Epithelial cell of esophagus (primary cell): ENCODE results near the gene ASPSCR1.

Experiments
- DNase-seq: peaks from one replicate; pipeline ENCODE4 v3.0.0; 2010; ENCODE audit warnings: low read depth
- H3K4me3 ChIP-seq: 2 replicates; pipeline ENCODE4 v1.5.1; 2011; ENCODE audit warnings: mild to moderate bottlenecking, low read length, control low read depth
- TF ChIP-seq, protein P1 (sequence below): IDR thresholded peaks from 2 replicates; pipeline ENCODE4 v1.5.1; 2011; ENCODE audit warnings: low read depth, mild to moderate bottlenecking, low read length, control low read depth, inconsistent platforms; ENCODE audit not compliant: insufficient read depth; ENCODE audit errors: missing control alignments

Gene ASPSCR1

GRCh38 chr17:82062984-82063368 is 85.5 kb downstream of the ASPSCR1 start:
- no peak for DNase-seq
- no peak overlapping the region for H3K4me3 ChIP-seq
- TF ChIP-seq, protein P1, sequence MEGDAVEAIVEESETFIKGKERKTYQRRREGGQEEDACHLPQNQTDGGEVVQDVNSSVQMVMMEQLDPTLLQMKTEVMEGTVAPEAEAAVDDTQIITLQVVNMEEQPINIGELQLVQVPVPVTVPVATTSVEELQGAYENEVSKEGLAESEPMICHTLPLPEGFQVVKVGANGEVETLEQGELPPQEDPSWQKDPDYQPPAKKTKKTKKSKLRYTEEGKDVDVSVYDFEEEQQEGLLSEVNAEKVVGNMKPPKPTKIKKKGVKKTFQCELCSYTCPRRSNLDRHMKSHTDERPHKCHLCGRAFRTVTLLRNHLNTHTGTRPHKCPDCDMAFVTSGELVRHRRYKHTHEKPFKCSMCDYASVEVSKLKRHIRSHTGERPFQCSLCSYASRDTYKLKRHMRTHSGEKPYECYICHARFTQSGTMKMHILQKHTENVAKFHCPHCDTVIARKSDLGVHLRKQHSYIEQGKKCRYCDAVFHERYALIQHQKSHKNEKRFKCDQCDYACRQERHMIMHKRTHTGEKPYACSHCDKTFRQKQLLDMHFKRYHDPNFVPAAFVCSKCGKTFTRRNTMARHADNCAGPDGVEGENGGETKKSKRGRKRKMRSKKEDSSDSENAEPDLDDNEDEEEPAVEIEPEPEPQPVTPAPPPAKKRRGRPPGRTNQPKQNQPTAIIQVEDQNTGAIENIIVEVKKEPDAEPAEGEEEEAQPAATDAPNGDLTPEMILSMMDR = no peak

DNA sequence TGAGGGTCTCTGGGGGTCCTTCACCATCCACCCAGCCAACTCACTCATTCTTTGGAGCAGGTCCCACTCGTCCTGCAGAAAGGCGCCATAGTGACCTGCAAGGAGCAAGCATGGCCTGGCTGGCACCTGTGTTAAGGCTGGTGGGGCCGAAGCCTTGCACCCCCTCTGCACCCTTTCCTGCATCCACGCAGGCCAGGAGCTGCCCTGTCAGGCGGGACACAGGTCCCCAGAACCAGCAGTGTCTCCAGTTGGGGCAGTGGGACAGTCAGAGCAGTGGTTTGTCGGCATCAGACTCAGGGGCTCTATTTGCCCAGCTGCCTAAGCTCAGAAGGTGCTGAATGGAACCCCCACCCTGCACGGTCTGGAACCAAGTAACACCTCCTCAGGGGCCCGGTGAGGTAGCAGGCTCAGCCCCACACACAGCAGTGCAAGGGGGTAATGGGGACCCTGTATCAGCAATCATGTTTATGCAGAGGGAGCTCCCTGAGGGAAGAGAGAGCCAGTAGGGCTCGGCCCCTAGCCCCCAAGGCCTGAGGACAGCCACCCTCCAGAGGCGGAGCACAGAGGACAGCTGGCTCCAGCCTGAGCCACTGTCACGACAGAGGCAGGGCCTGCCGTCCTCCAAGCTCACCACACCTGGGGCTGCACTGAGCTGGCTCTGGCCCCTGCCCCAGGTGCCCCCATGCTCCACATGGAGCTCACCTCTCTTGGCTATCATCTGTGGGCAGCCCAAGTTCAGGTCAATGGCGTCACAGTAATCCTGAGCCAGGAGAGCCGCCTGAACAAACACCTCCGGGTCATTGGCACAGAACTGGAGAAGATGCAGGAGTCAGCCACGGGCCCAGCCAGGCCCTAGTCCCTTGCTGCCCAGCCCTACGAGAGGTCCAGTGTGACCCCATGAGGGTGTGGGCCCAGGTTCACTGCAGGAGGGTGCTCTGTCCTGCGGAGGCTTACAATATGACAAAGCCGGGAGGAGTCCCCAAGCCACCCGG is 86.3 kb downstream of the ASPSCR1 start:
- DNase-seq = no peak
- TF ChIP-seq, protein P1 = no peak
- H3K4me3 ChIP-seq = peak overlapping the region; percentile 83

DNA sequence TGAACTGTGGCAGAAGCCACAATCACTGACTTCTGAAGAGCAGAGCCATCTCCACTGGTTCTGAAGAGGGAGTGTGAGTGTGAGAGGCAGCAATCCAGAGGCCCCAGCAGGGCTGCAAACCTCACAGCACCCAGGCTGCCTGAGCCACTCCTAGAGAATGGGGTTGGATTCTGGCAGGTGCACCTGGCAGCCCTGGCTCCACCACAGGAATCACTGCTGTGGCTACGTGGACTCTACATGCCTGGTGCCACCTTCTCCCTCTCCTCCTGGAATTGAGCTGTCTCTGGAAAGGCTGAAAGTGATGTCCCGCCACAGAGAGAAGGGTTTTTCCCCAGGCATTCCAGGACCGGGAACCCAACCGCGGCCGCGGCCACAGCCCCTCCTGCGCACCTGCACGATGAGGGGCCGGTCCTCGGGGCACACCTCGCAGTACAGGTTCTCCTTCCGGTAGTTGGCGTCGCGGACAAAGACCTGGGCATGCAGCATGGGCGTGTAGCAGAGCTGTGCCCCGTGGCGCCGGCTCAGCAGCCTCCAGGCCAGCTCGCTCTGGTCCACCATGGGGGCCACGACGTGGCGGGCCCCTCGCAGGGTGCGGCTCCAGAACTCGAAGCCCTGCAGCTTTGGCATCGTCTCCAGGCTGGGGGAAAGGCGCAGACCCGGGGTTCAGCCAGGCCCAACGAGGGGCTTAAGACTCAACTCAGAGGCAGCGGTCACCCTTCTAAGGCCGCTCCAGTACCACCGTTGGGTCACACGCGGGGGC is 87.2 kb downstream of the ASPSCR1 start:
- TF ChIP-seq, protein P1 = no peak
- H3K4me3 ChIP-seq = peak overlapping the region; percentile 83
- peak; percentile 53 for DNase-seq

GRCh38 chr17:82065193-82065637 is 87.8 kb downstream of the ASPSCR1 start:
- no peak for DNase-seq

DNA sequence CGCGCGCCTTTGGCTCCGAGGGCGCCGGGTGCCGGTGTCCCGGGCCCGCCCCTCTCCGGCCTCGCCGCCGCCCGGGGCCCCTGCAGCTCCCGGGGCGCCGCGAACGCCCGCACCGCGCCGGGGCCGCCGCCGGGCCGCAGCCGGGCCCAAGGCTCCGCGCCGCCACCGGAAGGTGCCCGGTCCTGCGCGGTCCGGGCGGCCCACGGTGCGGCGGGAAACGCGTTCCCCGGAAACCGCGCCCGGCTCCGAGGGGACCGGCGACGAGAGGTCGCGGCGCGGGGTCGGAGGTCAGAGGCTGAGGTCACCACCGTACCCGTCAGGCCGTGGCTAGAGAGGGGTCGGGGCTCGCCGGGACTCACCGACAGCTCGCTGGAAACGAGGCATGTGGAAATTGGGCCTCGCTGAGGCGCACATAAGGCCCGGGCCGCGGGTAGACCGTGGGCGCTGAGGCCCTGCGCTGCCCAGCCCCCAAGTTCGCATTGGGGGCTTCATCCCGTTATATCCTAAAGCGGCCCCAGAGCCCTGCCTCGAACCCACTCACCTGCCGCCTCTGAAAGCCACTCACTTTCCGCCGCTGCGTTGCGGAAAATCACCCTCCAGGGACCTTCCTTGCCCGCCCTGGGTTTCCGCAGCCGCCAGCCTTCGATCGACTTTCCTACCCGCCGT is 88.3 kb downstream of the ASPSCR1 start, which contains the start of gene DUS1L:
DUS1L (minus strand) TSS at position 167 of the 666 bp plus-strand sequence. CDS start 745 bp downstream, outside the sequence.
- DNase-seq = peak; percentile 56
- TF ChIP-seq, protein P1 = no peak
- H3K4me3 ChIP-seq = peak within 1 kb of the TSS; percentile 83

More at GRCh38 chr17:82065193-82065637, 87.8 kb downstream of the ASPSCR1 start:
- peak overlapping the region; percentile 83 for H3K4me3 ChIP-seq
- TF ChIP-seq, protein P1 = no peak
